HG02938 (cell line): ENCODE data around the gene ALG2.
A peak's percentile ranks its signal among the peaks of the same experiment; 100 is the strongest.
"Not testable (repeated sequence)": the region's sequence is repeated elsewhere in the genome, so short reads cannot be mapped to it uniquely, and the experiment has no call there.

Source experiments
- ATAC-seq: cut with Tn5 transposase; IDR thresholded peaks from one replicate; pipeline ENCODE4 v1.9.1; 2021; ENCODE audit warnings: mild to moderate bottlenecking, moderate library complexity; ENCODE audit not compliant: unreplicated experiment

The ALG2 gene

DNA sequence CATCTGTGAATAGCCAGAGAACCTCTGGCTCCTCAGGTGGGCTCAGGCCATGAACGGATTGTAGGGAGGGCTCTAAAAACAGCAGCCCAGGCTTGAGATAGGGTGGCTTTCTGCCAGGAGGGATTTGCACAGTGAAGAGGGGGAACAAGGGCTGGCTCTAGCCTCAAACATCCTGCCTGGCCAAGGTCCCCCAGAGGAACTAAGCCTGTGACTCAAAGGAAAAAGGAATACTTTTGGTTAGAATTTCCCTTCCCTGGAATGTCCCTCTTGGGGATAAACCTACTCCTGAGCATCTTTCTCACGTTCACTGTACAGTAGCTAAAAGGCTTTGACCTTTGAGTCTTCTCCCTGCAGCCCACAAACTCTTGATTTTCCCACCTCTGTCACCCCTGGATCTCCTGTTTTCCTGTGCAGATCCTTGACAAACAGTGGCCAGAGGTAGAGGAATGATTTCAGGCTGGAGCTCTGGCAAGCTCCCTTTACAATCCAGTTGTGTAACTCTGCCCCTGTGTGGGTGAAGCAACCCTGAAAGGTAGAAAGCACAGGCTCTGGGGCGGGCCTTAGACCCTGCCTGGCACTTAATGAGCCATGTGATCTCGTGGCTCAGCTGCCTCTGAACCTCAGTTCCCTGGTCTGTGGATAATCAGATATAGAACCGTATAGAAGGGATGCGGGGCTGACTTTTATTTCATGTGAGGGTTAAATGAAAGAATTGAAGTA, 17.8 kb upstream of the ALG2 start:
- no peak for ATAC-seq

DNA sequence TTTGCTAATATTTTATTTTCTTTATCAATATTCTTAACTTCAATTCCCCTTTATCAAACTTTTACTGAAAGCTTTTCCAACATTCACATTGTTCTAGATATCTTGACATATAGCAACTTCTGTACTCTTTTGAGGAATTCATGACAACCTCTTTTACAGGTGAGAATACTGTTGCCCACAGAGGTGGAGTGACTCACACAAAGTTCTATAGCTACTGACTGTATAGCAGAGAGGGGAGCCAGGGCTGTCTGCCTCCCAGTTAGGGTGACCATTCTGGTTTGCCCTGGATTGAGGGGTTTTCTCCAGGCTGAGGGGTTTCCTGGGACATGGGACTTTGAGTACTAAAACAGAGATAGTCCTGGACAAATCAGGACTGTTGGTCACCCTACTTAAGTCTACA, 16.6 kb upstream of the ALG2 start:
- no peak for ATAC-seq

DNA sequence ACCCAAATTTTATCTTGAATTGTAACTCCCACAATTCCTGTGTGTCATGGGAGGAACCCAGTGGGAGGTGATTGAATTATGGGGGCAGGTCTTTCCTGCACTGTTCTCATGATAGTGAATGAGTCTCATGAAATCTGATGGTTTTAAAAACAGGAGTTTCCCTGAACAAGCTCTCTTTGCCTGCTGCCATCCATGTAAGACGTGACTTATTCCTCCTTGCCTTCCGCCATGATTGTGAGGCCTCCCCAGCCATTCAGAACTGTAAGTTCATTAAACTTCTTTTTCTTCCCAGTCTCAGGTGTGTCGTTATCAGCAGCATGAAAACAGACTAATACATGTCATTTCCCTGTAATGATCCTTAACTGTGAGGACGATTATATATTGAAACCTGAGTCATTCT, 16.1 kb upstream of the ALG2 start:
- ATAC-seq, result not testable (repeated sequence)

DNA sequence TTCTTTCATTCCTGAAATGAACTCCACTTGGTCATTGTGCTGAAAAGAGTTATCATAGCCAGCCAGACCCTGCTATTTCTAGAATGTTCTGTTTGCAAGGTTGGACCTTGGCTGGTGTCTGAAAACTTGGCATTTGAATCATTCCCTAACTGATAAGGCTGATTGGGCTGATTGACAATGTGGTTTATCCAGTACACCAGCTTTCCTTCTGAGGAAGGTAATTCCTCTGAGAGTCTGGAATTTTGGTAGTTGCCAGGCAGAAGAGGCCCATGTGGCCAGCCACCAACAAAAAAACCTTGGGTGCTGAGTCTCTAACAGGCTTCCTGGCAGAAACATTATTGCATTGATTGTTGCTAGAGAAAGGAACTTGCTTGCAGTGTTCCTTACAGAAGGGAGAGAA, 15.6 kb upstream of the ALG2 start:
- no peak for ATAC-seq

DNA sequence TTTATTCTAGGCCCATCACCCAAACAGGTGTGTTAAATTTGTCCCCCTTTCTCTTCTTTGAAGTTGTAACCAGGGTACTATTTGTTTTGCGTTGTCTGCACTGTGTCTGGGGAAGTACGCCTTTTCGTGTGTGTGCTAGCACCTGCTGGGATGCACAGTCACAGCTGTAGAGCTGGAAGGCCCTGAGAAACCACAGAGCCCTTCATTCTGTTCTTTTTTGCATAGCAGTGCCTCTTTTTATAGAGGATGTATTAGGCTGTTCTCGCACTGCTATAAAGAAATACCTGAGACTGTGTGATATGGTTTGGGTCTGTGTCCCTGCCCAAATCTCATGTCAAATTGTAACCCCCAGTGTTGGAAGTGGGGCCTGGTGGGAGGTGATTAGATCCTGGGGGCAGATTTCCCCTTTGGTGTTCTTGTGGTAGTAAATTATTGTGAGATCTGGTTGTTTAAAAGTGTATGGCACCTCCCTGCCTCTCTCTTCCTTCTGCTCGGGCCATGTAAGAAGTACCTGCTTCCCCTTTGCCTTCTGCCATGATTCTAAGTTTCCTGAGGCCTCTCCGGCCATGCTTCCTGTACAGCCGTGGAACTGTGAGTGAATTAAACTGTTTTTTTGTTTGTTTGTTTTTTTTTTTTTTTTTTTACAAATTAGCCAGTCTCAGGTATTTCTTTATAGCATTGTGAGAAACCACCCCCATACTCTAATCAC, 14.3 kb upstream of the ALG2 start:
- ATAC-seq, result peak; percentile 97

DNA sequence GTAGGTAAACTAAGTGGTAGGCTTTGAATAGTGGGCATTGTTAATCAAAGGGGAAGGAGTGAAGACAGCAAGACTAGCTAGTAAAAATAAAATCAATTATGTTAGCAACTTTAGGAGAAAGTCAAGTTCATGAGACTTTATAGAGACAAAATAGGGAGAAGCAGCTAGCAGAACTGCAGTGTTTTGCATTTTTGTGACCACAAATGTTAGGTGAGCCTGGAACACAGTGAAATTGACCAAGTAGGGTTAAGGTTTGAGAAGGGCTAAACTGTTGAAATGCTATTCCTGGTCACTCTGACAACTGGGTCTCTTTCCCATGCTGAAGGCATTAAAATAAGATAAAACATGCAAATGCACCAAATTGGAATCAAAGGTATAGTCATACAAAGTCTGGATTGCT, 13.3 kb upstream of the ALG2 start:
- ATAC-seq, result no peak

DNA sequence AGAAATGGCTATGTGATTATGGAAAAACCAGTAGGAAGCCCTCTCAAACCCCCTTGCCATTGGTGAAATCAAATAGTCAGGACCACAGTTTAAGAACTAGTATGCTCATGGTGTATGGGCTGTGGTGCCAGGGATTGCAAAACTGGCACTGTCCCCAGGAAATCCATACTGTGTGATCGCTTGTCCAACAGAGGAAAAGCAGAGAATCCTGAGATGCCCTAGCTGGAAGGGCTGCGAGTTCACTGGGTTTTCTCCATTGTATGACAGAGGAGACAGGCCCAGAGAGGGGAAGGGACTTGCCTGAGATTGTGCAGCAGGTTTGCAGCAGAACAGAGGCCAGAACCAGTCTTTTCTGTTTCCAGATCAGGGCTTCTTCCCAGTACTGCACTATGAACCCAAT, 12.9 kb upstream of the ALG2 start:
- ATAC-seq, result no peak

DNA sequence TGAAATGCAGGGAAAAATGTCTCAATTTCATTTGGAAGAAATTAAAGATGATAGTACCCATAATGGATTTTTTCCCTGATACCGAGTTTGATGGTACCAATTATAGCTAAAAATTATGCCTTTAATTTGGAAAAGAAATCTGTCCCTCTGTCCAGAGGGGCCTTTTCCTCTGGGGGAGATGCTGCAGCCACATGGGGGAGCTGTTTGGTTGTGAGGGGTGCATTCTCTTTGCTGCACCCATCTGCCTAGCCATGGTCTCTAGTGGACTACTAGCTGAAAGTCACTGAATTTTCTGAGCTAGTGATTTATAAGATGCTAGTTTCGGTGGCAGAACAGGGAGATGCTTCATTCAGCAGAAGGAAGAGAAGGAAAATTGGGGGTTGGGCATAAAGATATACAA, 10.0 kb upstream of the ALG2 start:
- ATAC-seq, result no peak

DNA sequence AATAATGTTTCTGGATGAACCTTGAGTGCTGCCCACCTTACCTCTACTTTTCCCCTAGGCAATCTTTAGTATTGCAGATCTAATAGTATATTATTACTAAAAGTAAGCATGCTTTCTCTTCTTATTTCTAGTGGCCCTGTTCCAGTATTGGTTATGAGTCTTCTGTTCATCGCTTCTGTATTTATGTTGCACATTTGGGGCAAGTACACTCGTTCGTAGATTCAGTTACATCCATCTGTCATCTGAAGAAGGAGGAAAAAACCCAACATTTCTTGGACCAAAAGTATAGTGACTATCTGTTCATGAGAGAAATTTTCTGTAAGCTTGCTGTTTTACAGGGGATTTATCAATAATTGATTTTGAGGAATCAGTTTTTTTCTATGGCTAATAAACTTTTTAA, 8.5 kb upstream of the ALG2 start:
- no peak for ATAC-seq

DNA sequence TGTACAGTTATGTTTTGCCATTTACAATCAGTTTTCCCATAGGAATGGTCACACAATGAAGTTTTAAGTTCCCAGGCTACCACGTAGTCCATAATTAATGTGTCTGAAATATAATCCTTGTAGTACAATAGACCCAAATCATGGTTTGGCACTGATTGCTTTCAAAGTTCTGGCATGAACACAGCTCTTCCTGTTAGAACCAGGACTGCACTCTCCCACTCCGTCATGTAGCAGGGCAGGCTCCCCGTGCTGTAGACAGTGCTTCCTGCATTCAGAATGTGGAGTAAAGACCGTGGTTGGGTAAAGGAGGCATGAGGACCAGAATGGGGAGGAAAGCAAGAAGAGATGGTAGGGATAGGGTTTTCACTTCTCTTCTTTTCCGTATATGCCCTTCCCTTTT, 4.3 kb upstream of the ALG2 start:
- no peak for ATAC-seq

DNA sequence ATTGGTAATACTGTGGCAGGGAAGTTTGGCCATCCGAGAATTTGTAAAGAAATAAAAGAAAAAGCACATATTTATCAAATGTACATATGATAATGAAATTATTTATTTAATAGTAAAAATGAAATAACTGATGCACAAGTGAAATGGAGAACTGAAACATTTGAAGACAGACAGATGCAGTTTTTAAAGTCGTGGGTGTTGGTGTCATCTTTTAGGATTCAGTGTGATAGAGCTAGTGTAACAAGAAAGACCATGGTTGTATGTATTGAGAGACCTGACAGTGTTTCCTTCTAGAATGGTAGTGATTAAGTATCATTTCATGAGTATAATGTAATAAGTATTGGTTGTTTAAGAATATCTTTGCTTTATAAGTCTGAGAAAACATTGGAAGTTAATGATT, 2.7 kb upstream of the ALG2 start:
- no peak for ATAC-seq

DNA sequence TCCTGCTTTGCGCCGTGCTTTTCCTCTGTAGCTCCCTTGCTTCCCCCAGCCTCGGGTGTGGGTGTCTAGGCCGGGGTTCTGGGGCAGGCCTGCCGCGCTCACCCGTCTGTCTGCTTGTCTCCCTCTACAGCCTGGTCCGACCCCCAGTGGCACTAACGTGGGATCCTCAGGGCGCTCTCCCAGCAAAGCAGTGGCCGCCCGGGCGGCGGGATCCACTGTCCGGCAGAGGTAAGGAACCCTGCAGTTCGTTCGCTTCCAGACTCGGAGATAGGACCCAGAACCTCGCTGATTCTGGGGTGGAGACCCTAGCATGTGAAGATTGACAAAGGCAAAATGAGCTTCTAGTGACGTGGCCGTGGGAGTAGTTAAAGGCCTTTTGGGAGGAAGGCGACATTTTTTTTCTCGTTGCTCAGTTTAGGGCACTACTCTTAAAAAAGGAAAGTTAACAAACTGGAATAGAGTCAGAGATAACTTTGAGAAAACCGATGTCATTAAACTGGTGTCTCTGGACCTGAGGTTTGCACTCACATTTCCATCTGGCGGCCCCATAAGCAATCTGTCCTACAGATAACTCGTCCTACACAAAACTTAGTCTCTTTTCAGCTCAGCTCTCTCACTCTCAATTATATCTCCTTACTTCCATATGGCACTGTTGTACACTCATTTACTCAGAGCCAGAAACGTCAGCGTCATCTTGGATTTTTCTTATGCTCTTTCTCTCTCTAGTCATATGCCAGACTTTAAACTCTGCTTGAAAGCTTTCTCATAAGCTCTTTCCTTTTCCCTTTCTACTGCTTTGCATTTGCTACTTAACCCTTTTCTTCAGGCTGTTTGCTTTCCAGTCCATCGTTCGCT, 901 bp upstream of the ALG2 start:
- ATAC-seq, result peak; percentile 30

DNA sequence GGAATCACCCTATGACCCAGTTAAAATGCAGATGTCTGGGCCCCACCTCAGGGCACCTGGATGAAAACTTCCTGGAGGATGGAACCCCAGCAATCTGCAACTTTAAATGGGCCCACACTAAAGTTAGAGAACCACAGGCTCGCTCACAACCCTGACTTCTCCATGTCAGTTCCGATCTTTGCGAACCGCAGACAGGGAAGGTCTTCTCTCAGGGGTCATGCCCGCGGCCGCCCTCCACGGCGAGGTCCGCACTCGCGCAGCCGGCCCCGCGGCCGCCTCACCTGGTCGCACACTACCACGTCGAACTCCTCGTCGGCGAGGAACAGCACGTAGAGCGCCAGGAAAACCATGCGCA, 499 bp downstream of the ALG2 start:
- ATAC-seq, result no peak

DNA sequence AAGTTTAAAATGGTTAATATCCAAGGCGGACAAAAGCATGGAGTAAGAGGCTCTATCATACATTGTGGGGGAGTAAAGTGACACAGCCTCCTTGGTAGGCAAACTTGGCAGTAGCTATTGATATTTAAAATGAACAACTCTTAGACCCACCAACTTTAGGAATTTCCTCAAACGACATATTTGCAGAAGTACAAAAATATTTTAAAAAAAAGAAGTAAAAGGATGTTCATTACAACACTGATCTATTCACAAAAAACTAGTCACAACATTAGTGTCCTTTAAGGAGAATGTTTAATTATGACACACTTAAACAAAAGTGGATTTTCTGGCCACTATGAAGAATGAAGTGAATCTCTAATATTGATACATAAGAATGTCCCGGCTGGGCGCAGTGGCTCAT, 1.7 kb downstream of the ALG2 start:
- ATAC-seq, result no peak

DNA sequence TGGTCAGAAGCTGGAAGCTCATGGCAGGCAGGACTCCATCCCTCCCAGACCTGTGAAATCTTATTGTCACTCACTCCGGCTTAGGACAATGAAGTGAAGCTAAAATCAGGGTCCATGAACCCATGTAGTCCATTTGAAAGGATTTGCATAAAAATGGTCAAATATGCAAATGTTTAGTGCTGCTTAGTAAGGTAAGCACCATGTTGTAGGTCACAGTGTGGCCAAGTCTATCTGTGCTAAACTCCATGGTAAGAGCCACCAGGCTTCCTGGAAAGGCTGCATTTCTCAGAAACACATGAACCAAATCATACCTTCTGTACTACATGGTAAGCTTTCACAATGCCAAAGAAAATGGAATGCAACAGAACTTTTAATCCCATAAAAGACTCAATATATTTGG, 5.7 kb downstream of the ALG2 start:
- no peak for ATAC-seq

DNA sequence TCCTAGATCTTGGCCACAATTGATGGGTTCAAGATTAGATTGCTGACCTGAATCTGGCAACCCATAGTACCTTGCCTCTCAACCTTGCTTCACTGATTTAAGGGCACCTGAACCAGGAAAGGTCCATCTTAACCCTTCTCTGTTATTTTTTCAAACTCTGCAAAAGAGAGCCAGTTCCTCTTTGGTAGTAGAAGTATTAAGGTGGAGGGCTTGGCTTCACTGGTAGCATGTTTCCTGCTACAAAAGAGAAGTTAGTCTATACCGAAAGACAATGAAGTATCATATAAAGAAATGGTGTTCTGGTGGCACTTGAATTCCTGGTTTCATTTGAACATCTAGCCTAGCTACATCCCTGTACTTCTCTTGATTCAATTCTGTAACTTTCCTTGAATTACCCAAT, 8.5 kb downstream of the ALG2 start:
- ATAC-seq, result no peak

DNA sequence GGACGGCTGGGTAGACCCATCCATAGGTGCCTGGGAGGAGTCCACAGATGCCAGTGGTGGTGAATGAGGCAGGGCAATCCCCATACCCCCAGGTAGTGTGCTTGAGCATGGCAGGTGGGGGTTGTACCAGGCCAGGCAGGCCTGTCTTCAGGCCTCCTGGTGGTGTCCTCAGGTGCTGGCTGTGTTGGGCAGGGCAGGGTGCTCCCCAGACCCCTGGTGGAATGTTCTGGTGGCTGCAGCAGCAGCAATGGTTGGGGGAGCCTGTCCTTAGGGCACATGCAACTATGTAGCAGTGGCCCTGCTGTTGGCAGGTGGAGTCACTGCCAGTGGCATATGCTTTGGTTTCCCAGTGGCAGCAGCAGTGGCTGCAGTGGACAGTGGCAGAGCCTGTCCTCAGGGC, 10.0 kb downstream of the ALG2 start:
- no peak for ATAC-seq

DNA sequence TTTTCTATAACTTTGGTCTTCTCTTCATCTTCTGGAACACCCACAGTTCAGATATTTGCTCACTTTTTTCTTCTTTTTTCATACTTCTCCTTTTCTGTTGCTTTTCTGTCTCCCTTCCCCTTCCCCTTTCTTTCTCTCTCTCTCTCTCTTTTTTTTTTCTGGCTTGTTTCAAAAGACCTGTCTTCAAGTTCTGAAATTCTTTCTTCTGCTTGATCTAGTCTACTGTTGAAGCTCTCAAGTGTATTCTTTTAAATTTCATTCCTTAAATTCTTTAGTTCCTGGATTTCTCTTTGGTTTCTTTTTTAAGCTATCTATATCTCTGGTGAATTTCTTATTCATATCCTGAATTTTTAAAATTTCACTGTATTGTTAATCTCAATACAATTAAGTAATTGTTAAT, 11.2 kb downstream of the ALG2 start:
- no peak for ATAC-seq

DNA sequence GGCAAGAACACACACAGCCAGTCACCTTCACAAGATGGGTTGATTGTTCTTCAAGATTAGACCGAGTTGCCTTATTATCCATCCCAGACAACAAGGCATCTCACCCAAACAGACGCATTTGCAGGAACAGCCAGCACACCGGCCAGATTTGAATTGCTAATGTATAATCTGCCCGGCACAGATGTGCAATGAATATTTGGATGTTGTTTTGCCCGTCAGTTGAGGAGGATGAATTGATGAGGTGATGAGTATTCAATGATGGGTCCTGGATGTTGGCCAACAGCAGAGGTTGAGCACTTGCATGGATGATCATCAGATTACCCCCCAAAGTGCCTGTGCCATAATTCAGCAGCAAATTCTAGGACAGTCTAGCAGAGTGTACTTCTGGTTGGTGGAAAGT, 20.1 kb downstream of the ALG2 start:
- no peak for ATAC-seq

DNA sequence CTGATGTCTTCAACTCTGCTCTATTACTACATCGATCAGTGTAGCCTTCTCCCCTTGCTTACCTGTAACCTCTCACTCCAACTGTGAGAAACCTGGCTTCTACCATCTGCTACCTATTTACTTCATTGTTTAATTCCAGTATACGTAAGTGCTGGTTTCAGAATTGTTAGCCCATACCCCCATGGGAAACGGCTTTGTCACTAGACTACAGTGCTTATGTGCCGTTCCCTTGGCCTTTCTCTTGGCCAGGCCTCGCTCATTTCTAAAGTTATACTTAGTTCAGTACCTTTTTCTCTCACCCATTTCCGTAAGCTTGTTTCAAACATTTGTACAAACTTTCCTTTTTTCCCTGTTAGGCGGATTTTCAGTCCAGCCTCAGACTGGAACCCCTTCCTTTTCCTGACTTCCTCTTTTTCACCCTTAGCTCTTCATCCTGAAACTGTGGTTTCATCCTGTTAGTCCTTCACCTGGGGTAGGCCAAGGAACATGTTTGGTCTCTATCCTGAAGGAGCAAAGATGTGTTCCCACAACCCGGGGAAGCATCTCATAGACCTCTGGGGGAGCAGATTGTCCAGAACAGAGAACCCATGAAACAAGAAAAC, 21.7 kb downstream of the ALG2 start:
- ATAC-seq, result no peak

DNA sequence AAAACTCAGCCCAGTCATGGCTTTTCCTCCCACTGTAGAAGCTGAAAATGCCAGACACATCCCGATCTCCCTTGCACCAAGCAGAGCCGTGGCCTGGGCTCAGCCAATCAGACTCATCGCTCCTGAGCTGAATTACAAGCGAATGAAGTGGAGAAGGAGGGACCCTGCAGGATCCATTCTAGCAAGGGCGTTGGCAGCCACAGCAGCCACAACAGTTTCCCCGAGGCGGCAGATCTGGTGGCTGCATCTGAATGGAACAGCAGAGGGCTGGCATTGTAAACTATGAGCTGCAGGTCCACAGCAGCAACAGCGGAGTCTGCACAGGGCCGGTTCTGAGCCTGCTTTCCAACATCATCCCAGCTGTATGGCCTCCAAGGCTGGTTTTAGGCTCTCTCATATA, 23.8 kb downstream of the ALG2 start:
- ATAC-seq, result no peak
